WI38 (cell line): ENCODE measurements around the gene NBEA.

Source experiments
- H3K4me3 ChIP-seq: 2 replicates; pipeline ENCODE4 v1.5.1; 2011; ENCODE audit warnings: low read depth, mild to moderate bottlenecking, control low read depth, low read length
- TF ChIP-seq, protein P1 (sequence below): IDR thresholded peaks from 2 replicates; pipeline ENCODE4 v1.5.1; 2012; ENCODE audit warnings: low read depth, mild to moderate bottlenecking, control low read depth, low read length

NBEA gene

DNA sequence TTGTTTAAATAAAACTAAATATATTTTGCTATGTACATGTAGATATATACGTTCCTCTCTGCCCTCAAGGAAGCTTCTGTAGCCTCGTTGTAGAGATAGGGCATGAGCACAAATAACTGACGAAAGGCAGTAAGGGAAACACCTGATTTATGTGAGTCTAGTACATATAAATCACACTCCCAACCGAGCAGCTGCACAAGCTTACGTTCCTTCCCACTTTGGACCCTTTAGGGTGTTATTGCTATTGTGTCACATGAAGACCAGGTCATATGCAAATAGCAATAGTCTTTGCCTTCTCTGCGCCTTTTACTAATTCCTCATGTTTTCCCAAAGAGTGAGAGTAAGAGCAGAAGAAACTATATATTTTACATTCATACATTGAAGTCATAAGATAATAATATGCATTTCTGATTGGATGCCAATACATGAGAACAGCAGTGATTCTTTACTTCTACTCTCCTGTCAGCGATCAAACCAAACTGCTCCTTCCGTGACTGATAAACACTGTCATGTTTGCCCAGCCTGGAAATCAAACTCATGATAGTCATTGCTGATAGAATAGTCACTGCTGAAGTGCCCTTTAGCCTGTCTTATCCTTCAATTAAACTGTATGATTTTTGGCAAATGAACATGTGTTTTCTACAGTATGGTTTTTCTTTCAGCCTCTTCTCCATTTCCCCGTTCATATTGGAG is 661.7 kb downstream of the NBEA start:
- TF ChIP-seq, protein P1, sequence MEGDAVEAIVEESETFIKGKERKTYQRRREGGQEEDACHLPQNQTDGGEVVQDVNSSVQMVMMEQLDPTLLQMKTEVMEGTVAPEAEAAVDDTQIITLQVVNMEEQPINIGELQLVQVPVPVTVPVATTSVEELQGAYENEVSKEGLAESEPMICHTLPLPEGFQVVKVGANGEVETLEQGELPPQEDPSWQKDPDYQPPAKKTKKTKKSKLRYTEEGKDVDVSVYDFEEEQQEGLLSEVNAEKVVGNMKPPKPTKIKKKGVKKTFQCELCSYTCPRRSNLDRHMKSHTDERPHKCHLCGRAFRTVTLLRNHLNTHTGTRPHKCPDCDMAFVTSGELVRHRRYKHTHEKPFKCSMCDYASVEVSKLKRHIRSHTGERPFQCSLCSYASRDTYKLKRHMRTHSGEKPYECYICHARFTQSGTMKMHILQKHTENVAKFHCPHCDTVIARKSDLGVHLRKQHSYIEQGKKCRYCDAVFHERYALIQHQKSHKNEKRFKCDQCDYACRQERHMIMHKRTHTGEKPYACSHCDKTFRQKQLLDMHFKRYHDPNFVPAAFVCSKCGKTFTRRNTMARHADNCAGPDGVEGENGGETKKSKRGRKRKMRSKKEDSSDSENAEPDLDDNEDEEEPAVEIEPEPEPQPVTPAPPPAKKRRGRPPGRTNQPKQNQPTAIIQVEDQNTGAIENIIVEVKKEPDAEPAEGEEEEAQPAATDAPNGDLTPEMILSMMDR = no peak
- H3K4me3 ChIP-seq = no peak overlapping the region

DNA sequence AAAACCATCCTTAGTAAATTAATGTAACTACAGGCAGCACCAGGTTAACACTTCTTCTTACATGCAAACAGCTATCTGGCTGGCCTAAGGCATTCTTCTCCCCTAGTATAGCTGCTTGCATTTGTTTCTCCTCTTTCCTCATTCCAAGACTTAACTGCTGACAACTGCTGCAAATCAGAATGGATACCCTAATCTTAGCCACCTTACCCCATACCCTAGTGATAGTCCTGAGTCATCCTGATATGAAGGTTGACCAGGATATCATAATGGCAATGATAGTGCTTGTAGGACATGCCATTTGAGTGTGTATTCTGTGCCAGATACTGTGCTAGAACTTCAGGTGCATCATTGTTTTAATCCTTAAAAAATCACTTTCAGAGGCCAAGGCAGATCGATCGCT is 672.6 kb downstream of the NBEA start:
- no peak overlapping the region for H3K4me3 ChIP-seq
- TF ChIP-seq, protein P1 = no peak

DNA sequence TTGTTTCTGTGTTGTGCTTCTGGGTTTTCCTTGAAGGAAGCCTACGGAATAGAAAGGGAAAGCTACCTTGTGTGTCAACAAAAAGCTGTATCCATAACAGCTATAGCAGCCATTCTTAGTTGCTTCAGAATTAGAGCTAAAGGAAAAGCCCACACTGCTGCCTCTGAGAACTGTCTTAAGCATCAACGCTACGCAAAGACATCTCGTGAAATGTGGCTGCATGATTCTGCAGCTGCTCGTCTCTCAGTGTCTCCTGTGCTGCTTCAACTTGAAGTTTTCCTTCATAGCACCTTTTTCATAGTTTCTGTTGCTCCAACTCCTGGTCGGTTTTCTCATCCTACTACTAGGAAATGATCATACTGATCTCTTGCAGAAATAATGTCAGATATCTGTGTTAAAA is 675.4 kb downstream of the NBEA start:
- no peak overlapping the region for H3K4me3 ChIP-seq
- TF ChIP-seq, protein P1 = no peak

DNA sequence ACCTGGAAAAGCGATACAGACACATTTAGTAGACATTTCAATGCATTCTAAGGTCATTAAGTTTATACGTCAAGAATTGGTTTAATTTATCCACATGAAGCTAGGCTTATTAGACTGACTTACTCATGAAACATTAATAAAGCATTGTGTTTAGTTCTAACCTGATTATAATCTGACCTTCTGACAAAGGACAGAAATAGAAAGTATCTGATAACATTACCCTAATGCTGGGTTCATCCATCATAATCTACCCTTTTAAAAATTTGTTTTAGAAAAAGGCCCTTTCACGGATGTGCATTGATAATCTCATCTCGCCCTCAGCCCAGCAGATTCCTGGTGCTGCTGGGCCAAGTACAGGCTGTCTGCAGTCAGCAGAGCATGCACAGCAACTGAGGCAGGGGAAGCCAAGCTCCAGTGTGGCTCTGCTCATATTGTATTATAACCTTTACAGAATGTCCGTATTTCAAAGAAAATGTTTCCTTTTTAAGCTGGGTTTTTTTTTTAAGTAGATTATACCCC is 676.6 kb downstream of the NBEA start:
- no peak overlapping the region for H3K4me3 ChIP-seq
- TF ChIP-seq, protein P1 = no peak

DNA sequence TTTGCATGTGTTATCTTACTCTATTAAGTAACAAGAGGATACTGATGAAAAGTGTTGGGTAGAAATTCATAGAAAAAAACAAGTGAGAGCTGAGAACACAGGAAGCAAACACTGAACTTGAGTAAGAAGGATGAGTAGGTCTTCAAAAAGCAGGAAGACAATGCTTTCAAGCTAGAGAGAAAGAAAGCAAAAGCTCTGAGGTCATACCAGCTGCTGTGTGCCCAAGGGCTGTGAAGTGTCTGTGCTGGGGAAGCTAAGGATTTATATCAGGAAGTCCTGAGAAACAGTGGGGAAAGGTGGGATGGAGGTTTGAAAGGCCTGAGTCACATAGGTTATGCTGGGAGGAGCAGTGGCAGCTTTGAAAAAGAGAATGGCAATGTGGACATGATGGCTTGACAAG is 679.9 kb downstream of the NBEA start:
- TF ChIP-seq, protein P1 = no peak
- H3K4me3 ChIP-seq = no peak overlapping the region

DNA sequence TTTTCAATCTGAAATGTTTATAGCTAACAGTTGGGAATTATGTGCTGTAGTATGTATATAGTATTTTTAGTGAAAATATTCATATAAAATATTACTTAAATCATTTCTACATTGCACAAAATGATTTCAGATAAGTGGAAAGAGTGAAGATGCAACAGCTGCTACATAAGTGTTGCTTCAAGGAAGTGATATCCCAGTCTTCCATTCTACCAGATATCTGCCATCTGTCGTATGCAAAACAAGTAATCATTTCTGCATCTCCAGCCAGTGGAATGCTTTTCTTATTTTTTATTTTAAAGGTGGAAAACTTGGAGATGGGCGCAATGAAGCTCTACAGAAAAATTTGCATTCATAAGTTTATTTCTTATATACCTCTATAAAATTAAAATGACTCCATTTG is 687.0 kb downstream of the NBEA start:
- H3K4me3 ChIP-seq = no peak overlapping the region
- TF ChIP-seq, protein P1 = no peak

DNA sequence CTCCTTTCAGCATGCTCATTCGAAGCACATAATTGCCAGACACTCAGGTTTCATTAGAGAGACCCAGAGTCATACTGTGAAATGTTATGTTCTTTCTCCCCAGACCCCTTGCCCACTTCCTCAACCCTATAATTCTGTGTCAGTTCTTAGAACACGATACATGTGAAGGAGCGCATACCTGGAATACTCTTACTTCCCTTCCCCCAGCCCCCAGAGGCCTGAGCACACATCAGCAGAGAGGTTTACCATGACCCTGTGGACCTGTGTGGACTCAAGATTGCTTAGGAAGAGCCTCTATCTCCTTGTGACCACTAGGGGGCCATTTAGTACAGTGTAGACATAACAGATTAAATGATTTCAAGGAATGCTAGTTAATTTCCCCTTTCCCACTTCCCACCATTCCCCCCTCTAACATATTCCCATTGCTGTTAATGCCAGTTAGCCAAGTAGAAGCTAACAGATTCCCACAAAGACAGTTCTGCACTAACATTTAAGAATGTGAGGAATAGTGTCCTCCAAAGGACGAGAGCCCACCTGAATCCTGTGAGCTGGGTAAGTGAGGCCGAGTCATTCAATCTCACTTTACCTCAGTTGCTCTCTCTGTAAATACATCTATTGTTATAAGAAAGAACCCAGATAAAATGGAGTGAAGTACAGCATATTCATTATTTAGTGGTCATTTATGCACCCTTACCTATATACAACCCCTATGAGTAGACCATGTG is 688.6 kb downstream of the NBEA start:
- TF ChIP-seq, protein P1 = peak; percentile 36
- no peak overlapping the region for H3K4me3 ChIP-seq
